Measurements from ENCODE around the gene ZFHX3.

GRCh38 chr16:72846594-72846993 lies 201.3 kb downstream of the ZFHX3 start:
- TF ChIP-seq EGR1 (IDR thresholded peaks at IDR 0.05; ENCODE audit: borderline replicate concordance, low read depth, low read length): no peak
- TF ChIP-seq CEBPB (IDR thresholded peaks at IDR 0.05; ENCODE audit: low read depth, low read length): no peak
- TF ChIP-seq BRCA1 (IDR thresholded peaks at IDR 0.05; ENCODE audit: low read depth, low read length): no peak
- no peak for TF ChIP-seq EP300 (IDR thresholded peaks at IDR 0.05; ENCODE audit: borderline replicate concordance in 1 of 2, low read depth in 2 of 2, low read length in 2 of 2)
- no peak for TF ChIP-seq E2F6 (IDR thresholded peaks at IDR 0.05)
- TF ChIP-seq RAD21 (IDR thresholded peaks at IDR 0.05 in 1 of 2, conservative IDR thresholded peaks at IDR 0.05 in 1 of 2; ENCODE audit: low read depth in 2 of 2, low read length in 2 of 2): no peak
